ENCODE data around the gene MYT1. TPM values are rescaled to one million over a fixed set of nuclear protein-coding genes. Genes with fewer than 3 reads are reported as not detected.

The MYT1 gene
- total RNA-seq, 1 experiment from 2014 or later, result 0.22 TPM

- TF ChIP-seq EZH2phosphoT487 (IDR thresholded peaks at IDR 0.05; ENCODE audit: borderline replicate concordance, low read length) (no peak), EZH2 (IDR thresholded peaks at IDR 0.05; ENCODE audit: low read length, unreplicated experiment) (no peak)
- TF ChIP-seq, protein P1, sequence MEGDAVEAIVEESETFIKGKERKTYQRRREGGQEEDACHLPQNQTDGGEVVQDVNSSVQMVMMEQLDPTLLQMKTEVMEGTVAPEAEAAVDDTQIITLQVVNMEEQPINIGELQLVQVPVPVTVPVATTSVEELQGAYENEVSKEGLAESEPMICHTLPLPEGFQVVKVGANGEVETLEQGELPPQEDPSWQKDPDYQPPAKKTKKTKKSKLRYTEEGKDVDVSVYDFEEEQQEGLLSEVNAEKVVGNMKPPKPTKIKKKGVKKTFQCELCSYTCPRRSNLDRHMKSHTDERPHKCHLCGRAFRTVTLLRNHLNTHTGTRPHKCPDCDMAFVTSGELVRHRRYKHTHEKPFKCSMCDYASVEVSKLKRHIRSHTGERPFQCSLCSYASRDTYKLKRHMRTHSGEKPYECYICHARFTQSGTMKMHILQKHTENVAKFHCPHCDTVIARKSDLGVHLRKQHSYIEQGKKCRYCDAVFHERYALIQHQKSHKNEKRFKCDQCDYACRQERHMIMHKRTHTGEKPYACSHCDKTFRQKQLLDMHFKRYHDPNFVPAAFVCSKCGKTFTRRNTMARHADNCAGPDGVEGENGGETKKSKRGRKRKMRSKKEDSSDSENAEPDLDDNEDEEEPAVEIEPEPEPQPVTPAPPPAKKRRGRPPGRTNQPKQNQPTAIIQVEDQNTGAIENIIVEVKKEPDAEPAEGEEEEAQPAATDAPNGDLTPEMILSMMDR (conservative IDR thresholded peaks at IDR 0.05; ENCODE audit: low read depth, low read length), result no peak
- no peak for DNase-seq
Measured at GRCh38 chr20:64273109-64273508, 108.9 kb downstream of the MYT1 start.

GRCh38 chr20:64276817-64277216 lies 112.6 kb downstream of the MYT1 start:
- Histone ChIP-seq H3K27me3 (ENCODE audit: low read length) (no peaks in the 10 kb centered on the region), H3K27ac (ENCODE audit: low read length) (no peak overlapping the region), H2AFZ (ENCODE audit: low read length) (no peak overlapping the region), H3K9me3 (ENCODE audit: low read length) (no peaks in the 10 kb centered on the region), H3K9me2 (replicated peaks; ENCODE audit: low read length) (no peaks in the 10 kb centered on the region), H3K9ac (ENCODE audit: low read length) (no peak overlapping the region), H3K4me2 (ENCODE audit: low read length) (no peak overlapping the region), H4K20me1 (ENCODE audit: low read length) (no peaks in the 10 kb centered on the region), H3K79me2 (ENCODE audit: low read length) (no peaks in the 10 kb centered on the region), H3F3A (ENCODE audit: low read length, unreplicated experiment) (no peaks in the 10 kb centered on the region), H3K36me3 (ENCODE audit: low read depth, low read length) (no peaks in the 10 kb centered on the region; the same call in 1 of the 2 replicates), H3K4me3 (ENCODE audit: low read length) (no peak overlapping the region), H3K4me1 (ENCODE audit: insufficient read depth, low read length) (no peaks in the 10 kb centered on the region)
- BruUV-seq (replicated peaks), result no TSS peak
- DNase-seq, result no peak
- TF ChIP-seq, protein P1 (conservative IDR thresholded peaks at IDR 0.05; ENCODE audit: low read depth, low read length), result no peak
- no peak for TF ChIP-seq EZH2 (IDR thresholded peaks at IDR 0.05; ENCODE audit: low read length, unreplicated experiment)
- no peak for TF ChIP-seq EZH2phosphoT487 (IDR thresholded peaks at IDR 0.05; ENCODE audit: borderline replicate concordance, low read length)
- CTCF ChIA-PET, result no interaction called here
- no peak for ATAC-seq
- intact Hi-C loops (cut with micrococcal nuclease), result no loop called here
- POLR2A ChIA-PET (ENCODE audit: unreplicated experiment), result no interaction called here

More at GRCh38 chr20:64273109-64273508, 108.9 kb downstream of the MYT1 start:
- peaks cover 4% of the 10 kb centered on the region; the same call in 1 of the 2 replicates for H3K36me3 ChIP-seq (ENCODE audit: low read depth, low read length)
- H4K20me1 ChIP-seq (ENCODE audit: low read length), result no peaks in the 10 kb centered on the region
- H3K4me3 ChIP-seq (ENCODE audit: low read length), result no peak overlapping the region
- no peak overlapping the region for H3K9ac ChIP-seq (ENCODE audit: low read length)
- H3K4me2 ChIP-seq (ENCODE audit: low read length), result no peak overlapping the region
- ChIA-PET CTCF (no interaction called here), POLR2A (ENCODE audit: unreplicated experiment) (no interaction called here)
- no peaks in the 10 kb centered on the region for H3F3A ChIP-seq (ENCODE audit: low read length, unreplicated experiment)
- no peaks in the 10 kb centered on the region for H3K9me3 ChIP-seq (ENCODE audit: low read length)
- H3K4me1 ChIP-seq (ENCODE audit: insufficient read depth, low read length), result no peaks in the 10 kb centered on the region
- H3K9me2 ChIP-seq (replicated peaks; ENCODE audit: low read length), result no peaks in the 10 kb centered on the region
- no peaks in the 10 kb centered on the region for H3K79me2 ChIP-seq (ENCODE audit: low read length)
- H3K27me3 ChIP-seq (ENCODE audit: low read length), result no peaks in the 10 kb centered on the region
- intact Hi-C loops (cut with micrococcal nuclease), result no loop called here
- no peak overlapping the region for H2AFZ ChIP-seq (ENCODE audit: low read length)
- no peak for ATAC-seq
- no peak overlapping the region for H3K27ac ChIP-seq (ENCODE audit: low read length)
- no TSS peak for BruUV-seq (replicated peaks)

- CTCF ChIA-PET, result no interaction called here
- Histone ChIP-seq H3K27ac (ENCODE audit: low read length) (no peak overlapping the region), H3K4me1 (ENCODE audit: insufficient read depth, low read length) (no peaks in the 10 kb centered on the region), H3F3A (ENCODE audit: low read length, unreplicated experiment) (no peaks in the 10 kb centered on the region), H3K4me3 (ENCODE audit: low read length) (no peak overlapping the region), H3K36me3 (ENCODE audit: low read depth, low read length) (no peaks in the 10 kb centered on the region; the same call in 1 of the 2 replicates), H3K9me3 (ENCODE audit: low read length) (no peaks in the 10 kb centered on the region), H3K79me2 (ENCODE audit: low read length) (no peaks in the 10 kb centered on the region), H3K9me2 (replicated peaks; ENCODE audit: low read length) (no peaks in the 10 kb centered on the region), H4K20me1 (ENCODE audit: low read length) (no peaks in the 10 kb centered on the region), H2AFZ (ENCODE audit: low read length) (no peak overlapping the region), H3K4me2 (ENCODE audit: low read length) (no peak overlapping the region), H3K27me3 (ENCODE audit: low read length) (no peaks in the 10 kb centered on the region), H3K9ac (ENCODE audit: low read length) (no peak overlapping the region)
- ATAC-seq (no peak), DNase-seq (no peak)
- POLR2A ChIA-PET (ENCODE audit: unreplicated experiment), result no interaction called here
- TF ChIP-seq, protein P1 (conservative IDR thresholded peaks at IDR 0.05; ENCODE audit: low read depth, low read length), result no peak
- TF ChIP-seq EZH2phosphoT487 (IDR thresholded peaks at IDR 0.05; ENCODE audit: borderline replicate concordance, low read length) (no peak), EZH2 (IDR thresholded peaks at IDR 0.05; ENCODE audit: low read length, unreplicated experiment) (no peak)
- intact Hi-C loops (cut with micrococcal nuclease), result no loop called here
- BruUV-seq (replicated peaks), result no TSS peak
Measured at GRCh38 chr20:64277571-64278316, 113.5 kb downstream of the MYT1 start.

Data from PC-3 (cell line).